HepG2 (cell line): ENCODE results near the gene LIMS2. TPM values are rescaled to one million over a fixed set of nuclear protein-coding genes. Genes with fewer than 3 reads are reported as not detected.

Source experiments
- ATAC-seq: fragments of 200-7000 bp; cut with Tn5 transposase; 3 replicates; pipeline ENCODE4 v1.9.1; 2020; ENCODE audit warnings: mild to moderate bottlenecking, moderate library complexity
- BruUV-seq: library from RNA; stranded (reverse); fragments of 400-500 nt; replicated peaks from 2 replicates; lab custom pipeline; 2021; lab: Mats Ljungman, UMichigan
- CTCF ChIA-PET: fragments of 300-600 bp; formaldehyde crosslinking; extraction: SDS; loops from one replicate; lab custom pipeline; 2021; ENCODE audit warnings: low total read pairs, inconsistent platforms, low intra/inter-chr PET ratio; lab: Yijun Ruan, JAX
- POLR2A ChIA-PET: fragments of 350-600 bp; sonication (Branson Sonifier 250); formaldehyde crosslinking; loops from one replicate; lab custom pipeline; 2020; ENCODE audit warnings: antibody characterized with exemption, inconsistent platforms; lab: Yijun Ruan, JAX
- DNase-seq: peaks from one replicate; pipeline ENCODE4 v3.0.0-alpha.2; 2015; ENCODE audit warnings: low spot score
- FAIRE-seq: peaks from 3 replicates; lab custom pipeline; 2011; peaks lifted over from hg19 to GRCh38; lab: Jason Lieb, UNC
- H2AFZ ChIP-seq: one replicate; pipeline ENCODE4 v1.6.1; 2011; ENCODE audit warnings: low read length, inconsistent platforms
- H3K27ac ChIP-seq: fragments of 300-600 bp; 3 replicates; pipeline ENCODE4 v1.8.0; 2011; ENCODE audit warnings: mixed run types, mild to moderate bottlenecking, mixed read lengths, low read length, inconsistent platforms; ENCODE audit not compliant: insufficient read depth; ENCODE audit errors: extremely low read length
- H3K27me3 ChIP-seq, 2 experiments: fragments of 200-600 bp in 1 of 2; 2 replicates in 1 of 2; 3 replicates in 1 of 2; pipeline versions ENCODE4 v1.6.0 to v1.8.0; 2011; ENCODE audit warnings: low read length in 2 of 2, mild to moderate bottlenecking in 2 of 2, moderate library complexity in 2 of 2, inconsistent platforms in 1 of 2; ENCODE audit not compliant: insufficient read depth in 2 of 2, control insufficient read depth in 1 of 2
- H3K36me3 ChIP-seq, 2 experiments: fragments of 200-600 bp in 1 of 2; replicated peaks in 1 of 2; 2 replicates in 1 of 2; 3 replicates in 1 of 2; pipeline versions ENCODE4 v1.5.1 to v1.8.0; 2011; ENCODE audit warnings: low read length in 2 of 2, inconsistent platforms in 1 of 2; ENCODE audit not compliant: insufficient read depth in 2 of 2, control insufficient read depth in 1 of 2
- H3K4me1 ChIP-seq: 2 replicates; pipeline ENCODE4 v1.5.1; 2012; ENCODE audit warnings: low read length, inconsistent platforms; ENCODE audit not compliant: insufficient read depth
- H3K4me2 ChIP-seq: 2 replicates; pipeline ENCODE4 v1.6.0; 2011; ENCODE audit warnings: low read depth, low read length, inconsistent platforms
- H3K4me3 ChIP-seq, 3 experiments: fragments of 200-600 bp in 1 of 3; sonication (generic), shearing (Covaris generic) in 1 of 3; replicated peaks in 1 of 3; 2 replicates each; pipeline ENCODE4 v1.5.1; 2011 to 2016; ENCODE audit warnings: low read length in 3 of 3, inconsistent platforms in 2 of 3, low read depth in 2 of 3, mild to moderate bottlenecking in 2 of 3, control low read depth in 1 of 3, mixed read lengths in 1 of 3; ENCODE audit not compliant: insufficient read depth in 1 of 3
- H3K79me2 ChIP-seq: one replicate; pipeline ENCODE4 v1.6.1; 2011; ENCODE audit warnings: low read length, inconsistent platforms; ENCODE audit not compliant: insufficient read depth
- H3K9ac ChIP-seq: 2 replicates; pipeline ENCODE4 v1.6.0; 2011; ENCODE audit warnings: mild to moderate bottlenecking, low read depth, low read length, inconsistent platforms; ENCODE audit not compliant: insufficient read depth
- H3K9me3 ChIP-seq: 2 replicates; pipeline ENCODE4 v1.5.1; 2012; ENCODE audit warnings: mild to moderate bottlenecking, low read length
- H4K20me1 ChIP-seq: 2 replicates; pipeline ENCODE4 v1.6.0; 2011; ENCODE audit warnings: inconsistent platforms, mild to moderate bottlenecking, low read length, moderate library complexity; ENCODE audit not compliant: insufficient read depth
- ATF7-NPFF ChIP-seq: sonication (generic); formaldehyde crosslinking; IDR thresholded peaks from 2 replicates; pipeline ENCODE4 v1.8.1; 2023; ENCODE audit warnings: mild to moderate bottlenecking, low read depth, missing genetic modification reagents, moderate library complexity
- CHCHD3 ChIP-seq: sonication (generic); formaldehyde crosslinking; IDR thresholded peaks from 2 replicates; pipeline ENCODE4 v1.8.0; 2022; ENCODE audit warnings: mild to moderate bottlenecking, missing genetic modification reagents, moderate library complexity
- GTF3A ChIP-seq: sonication (generic); formaldehyde crosslinking; conservative IDR thresholded peaks from 2 replicates; pipeline ENCODE4 v1.4.0; 2020; ENCODE audit warnings: mild to moderate bottlenecking, missing genetic modification reagents
- POGZ ChIP-seq: sonication (generic); formaldehyde crosslinking; IDR thresholded peaks from 2 replicates; pipeline ENCODE4 v1.4.0; 2020; ENCODE audit warnings: mild to moderate bottlenecking, missing genetic modification reagents
- SPEN ChIP-seq: sonication (generic); formaldehyde crosslinking; IDR thresholded peaks from 2 replicates; pipeline ENCODE4 v1.5.1; 2020; ENCODE audit warnings: low read depth, mild to moderate bottlenecking, missing genetic modification reagents
- TEAD2 ChIP-seq: sonication (generic); formaldehyde crosslinking; IDR thresholded peaks from 2 replicates; pipeline ENCODE4 v1.9.0; 2021; ENCODE audit warnings: missing genetic modification reagents
- ZBTB1 ChIP-seq: sonication (generic); formaldehyde crosslinking; IDR thresholded peaks from 2 replicates; pipeline ENCODE4 v1.4.0; 2020; ENCODE audit warnings: missing genetic modification reagents, borderline replicate concordance
- ZMYM4 ChIP-seq: sonication (generic); formaldehyde crosslinking; IDR thresholded peaks from 2 replicates; pipeline ENCODE4 v1.8.1; 2023; ENCODE audit warnings: mild to moderate bottlenecking, missing genetic modification reagents
- ZNF431 ChIP-seq: sonication (generic); formaldehyde crosslinking; IDR thresholded peaks from 2 replicates; pipeline ENCODE4 v1.9.0; 2022; ENCODE audit warnings: missing genetic modification reagents, low read depth, mild to moderate bottlenecking, borderline replicate concordance
- ZNF709 ChIP-seq: sonication (generic); formaldehyde crosslinking; IDR thresholded peaks from 2 replicates; pipeline ENCODE4 v1.5.0; 2020; ENCODE audit warnings: mild to moderate bottlenecking, missing genetic modification reagents
- ZNF746 ChIP-seq: sonication (generic); formaldehyde crosslinking; IDR thresholded peaks from 2 replicates; pipeline ENCODE4 v1.8.0; 2022; ENCODE audit warnings: mild to moderate bottlenecking, missing genetic modification reagents
- ZNF850 ChIP-seq: sonication (generic); formaldehyde crosslinking; conservative IDR thresholded peaks from 2 replicates; pipeline ENCODE4 v1.9.0; 2021; ENCODE audit warnings: mild to moderate bottlenecking, missing genetic modification reagents
- ZSCAN31 ChIP-seq: sonication (generic); formaldehyde crosslinking; IDR thresholded peaks from 2 replicates; pipeline ENCODE4 v1.5.0; 2020; ENCODE audit warnings: low read depth, mild to moderate bottlenecking, missing genetic modification reagents
- WGBS: methylation state at CpG from one replicate; pipeline ENCODE4 v1.1.6; 2017; ENCODE audit warnings: low lambda C conversion rate; 5-methylcytosine and 5-hydroxymethylcytosine counted together
- in situ Hi-C: cut with HindIII; loops from 2 replicates; pipeline ENCODE4 v1.10.0; 2017; ENCODE audit warnings: low pct_unique_long_range_greater_than_20kb; ENCODE audit not compliant: extremely low pct_ligation_motif_present
- intact Hi-C: fragments of 100-400 bp; cut with micrococcal nuclease; formaldehyde crosslinking; loops from one replicate; pipeline ENCODE4 v1.10.0; 2022; ENCODE audit not compliant: unreplicated experiment
- polyA plus RNA-seq, 8 experiments: library from polyadenylated mRNA; depleted of rRNA in 3 of 8; stranded (reverse) in 7 of 8; unstranded in 1 of 8; fragments of >200 nt; fragmentation: Illumina TruSeq in 4 of 8; extraction: Trizol in 4 of 8; gene quantifications; 2 replicates each; pipeline versions ENCODE4 v1.2.1 to v1.2.3, GENCODE V29; 2011 to 2016; ENCODE audit warnings: low read depth in 4 of 8, missing spikeins in 1 of 8, mixed read lengths in 1 of 8; ENCODE audit not compliant: insufficient read depth in 1 of 8
- total RNA-seq, 5 experiments: library from RNA; depleted of rRNA; stranded (reverse); fragments of >200 nt; fragmentation: Illumina TruSeq; extraction: Trizol; gene quantifications; 2 replicates each; pipeline ENCODE4 v1.2.3, GENCODE V29; 2016; ENCODE audit warnings: low read depth in 1 of 5
- TF ChIP-seq, protein P1 (sequence below): sonication (generic); formaldehyde crosslinking; IDR thresholded peaks from 2 replicates; pipeline ENCODE4 v1.4.0; 2020; ENCODE audit warnings: mild to moderate bottlenecking, missing genetic modification reagents, borderline replicate concordance
- TF ChIP-seq, protein P2 (sequence below): sonication (generic); formaldehyde crosslinking; IDR thresholded peaks from 2 replicates; pipeline ENCODE4 v1.5.0; 2020; ENCODE audit warnings: missing genetic modification reagents
- TF ChIP-seq, protein P3 (sequence below): sonication (generic); formaldehyde crosslinking; IDR thresholded peaks from 2 replicates; pipeline ENCODE4 v1.8.0; 2022; ENCODE audit warnings: missing genetic modification reagents, mild to moderate bottlenecking, borderline replicate concordance
- TF ChIP-seq, protein P4 (sequence below): sonication (generic); formaldehyde crosslinking; IDR thresholded peaks from 2 replicates; pipeline ENCODE4 v1.5.1; 2020; ENCODE audit warnings: mild to moderate bottlenecking, missing genetic modification reagents, moderate library complexity

The LIMS2 gene
- total and polyA plus RNA-seq, 2 of the 13 experiments (the other 11 are each of a cell fraction or from before 2014, with no cell fraction given): 1.0 to 1.9 TPM

DNA sequence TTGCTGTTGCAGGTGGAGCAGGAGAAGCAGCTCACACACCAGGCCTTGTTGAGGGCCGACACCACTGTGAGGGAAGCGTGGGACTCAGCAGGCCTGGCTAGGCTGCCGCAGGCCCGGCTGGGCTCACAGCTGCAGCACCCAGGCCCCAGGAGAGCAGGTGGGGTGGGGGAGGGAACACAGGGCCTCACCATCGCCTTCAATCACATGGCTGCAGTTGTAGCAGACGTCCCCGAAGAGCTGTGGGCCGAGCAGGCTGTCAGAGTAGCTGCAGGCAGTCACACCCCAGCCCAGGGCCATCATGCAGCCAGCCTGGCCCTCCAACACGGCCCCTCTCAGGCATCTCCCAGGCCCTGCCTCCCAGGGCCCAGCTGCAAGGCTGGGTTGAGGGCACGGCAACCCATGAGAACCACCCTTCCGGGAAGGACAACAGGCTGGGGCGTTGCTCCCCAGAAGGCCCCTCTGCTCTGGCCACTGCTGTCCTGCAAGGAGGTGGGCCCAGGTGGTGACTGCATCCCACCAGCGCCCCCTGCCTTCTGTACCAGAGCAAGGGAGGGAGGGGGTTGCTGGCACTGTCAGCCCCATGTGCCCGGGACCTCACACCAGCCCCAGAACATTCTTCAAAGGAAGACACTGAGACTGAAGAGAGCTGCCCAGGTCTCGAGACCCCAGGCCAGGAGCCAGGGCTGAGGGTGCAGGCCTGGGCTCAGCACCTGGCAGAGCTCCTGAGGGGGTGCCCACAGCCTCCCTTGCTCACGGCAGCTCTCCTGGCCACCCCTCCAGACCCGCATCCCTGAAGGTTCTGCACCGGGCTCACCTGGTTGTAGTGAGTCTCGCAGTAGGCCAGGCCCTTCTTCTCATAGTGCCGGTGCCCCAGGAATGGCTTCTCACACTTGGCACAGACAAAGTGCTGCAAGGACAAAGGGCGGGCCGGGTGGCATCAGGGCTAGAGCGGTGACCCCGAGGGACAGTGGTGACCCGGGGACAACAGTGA is 35.0 kb downstream of the LIMS2 start (continued):
- TF ChIP-seq ZNF709 (CRISPR knock-in tag): peak; percentile 79; the same call in 1 of the 2 replicates
- peak; percentile 49; the same call in 1 of the 2 replicates for TF ChIP-seq ATF7-NPFF (CRISPR knock-in tag)
- TF ChIP-seq TEAD2 (CRISPR knock-in tag): 0 out of 2 replicates have a peak, but pooled peaks have one; percentile 18
- no peak for TF ChIP-seq ZNF850 (CRISPR knock-in tag)
- TF ChIP-seq ZNF746 (CRISPR knock-in tag): 0 out of 2 replicates have a peak, but pooled peaks have one; percentile 28
- TF ChIP-seq CHCHD3 (CRISPR knock-in tag): peak; percentile 75; the same call in 1 of the 2 replicates
- peak; percentile 31; the same call in 1 of the 2 replicates for TF ChIP-seq ZMYM4

DNA sequence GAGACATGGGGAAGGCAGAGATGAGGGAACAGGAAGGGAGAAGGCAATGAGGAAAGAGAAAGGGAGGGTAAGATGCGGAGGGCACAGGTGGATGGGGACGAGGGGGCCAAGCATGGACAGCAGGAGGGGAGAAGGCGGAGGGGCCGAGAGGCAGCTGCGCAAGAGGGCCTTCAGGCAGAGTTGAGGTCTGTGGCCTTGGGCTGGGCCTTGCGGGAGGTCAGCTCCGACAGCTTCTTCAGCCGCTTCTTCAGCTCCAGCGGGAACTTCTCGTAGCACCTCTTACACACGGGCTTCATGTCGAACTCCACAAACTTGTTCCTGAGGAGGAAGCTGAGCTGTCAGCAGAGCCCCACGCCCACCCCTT is 36.2 kb downstream of the LIMS2 start:
- Histone ChIP-seq H3K9me3 (no peaks in the 10 kb centered on the region), H3K4me3 (no peak overlapping the region), H3K27me3 (peaks cover 20 to 67% of the 10 kb centered on the region in 2 experiments), H2AFZ (no peak overlapping the region), H3K79me2 (no peaks in the 10 kb centered on the region), H3K4me2 (no peak overlapping the region), H3K27ac (no peak overlapping the region), H3K36me3 (no peaks in the 10 kb centered on the region), H3K9ac (no peak overlapping the region), H4K20me1 (no peaks in the 10 kb centered on the region), H3K4me1 (peaks cover 54% of the 10 kb centered on the region)
- POLR2A ChIA-PET: no interaction called here
- BruUV-seq: no TSS peak
- CTCF ChIA-PET: no interaction called here
- 69% methylated on average over 13 of the region's 13 CpGs for WGBS
- no peak for FAIRE-seq
- in situ Hi-C loops (no loop called here), intact Hi-C loops (no loop called here)
- no peak for DNase-seq
- no peak for ATAC-seq
- TF ChIP-seq, protein P1, sequence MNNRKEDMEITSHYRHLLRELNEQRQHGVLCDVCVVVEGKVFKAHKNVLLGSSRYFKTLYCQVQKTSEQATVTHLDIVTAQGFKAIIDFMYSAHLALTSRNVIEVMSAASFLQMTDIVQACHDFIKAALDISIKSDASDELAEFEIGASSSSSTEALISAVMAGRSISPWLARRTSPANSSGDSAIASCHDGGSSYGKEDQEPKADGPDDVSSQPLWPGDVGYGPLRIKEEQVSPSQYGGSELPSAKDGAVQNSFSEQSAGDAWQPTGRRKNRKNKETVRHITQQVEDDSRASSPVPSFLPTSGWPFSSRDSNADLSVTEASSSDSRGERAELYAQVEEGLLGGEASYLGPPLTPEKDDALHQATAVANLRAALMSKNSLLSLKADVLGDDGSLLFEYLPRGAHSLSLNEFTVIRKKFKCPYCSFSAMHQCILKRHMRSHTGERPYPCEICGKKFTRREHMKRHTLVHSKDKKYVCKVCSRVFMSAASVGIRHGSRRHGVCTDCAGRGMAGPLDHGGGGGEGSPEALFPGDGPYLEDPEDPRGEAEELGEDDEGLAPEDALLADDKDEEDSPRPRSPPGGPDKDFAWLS (CRISPR knock-in tag): no peak
- TF ChIP-seq, protein P2, sequence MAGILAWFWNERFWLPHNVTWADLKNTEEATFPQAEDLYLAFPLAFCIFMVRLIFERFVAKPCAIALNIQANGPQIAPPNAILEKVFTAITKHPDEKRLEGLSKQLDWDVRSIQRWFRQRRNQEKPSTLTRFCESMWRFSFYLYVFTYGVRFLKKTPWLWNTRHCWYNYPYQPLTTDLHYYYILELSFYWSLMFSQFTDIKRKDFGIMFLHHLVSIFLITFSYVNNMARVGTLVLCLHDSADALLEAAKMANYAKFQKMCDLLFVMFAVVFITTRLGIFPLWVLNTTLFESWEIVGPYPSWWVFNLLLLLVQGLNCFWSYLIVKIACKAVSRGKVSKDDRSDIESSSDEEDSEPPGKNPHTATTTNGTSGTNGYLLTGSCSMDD (CRISPR knock-in tag): no peak
- TF ChIP-seq ZBTB1 (CRISPR knock-in tag) (no peak), SPEN (CRISPR knock-in tag) (no peak), POGZ (CRISPR knock-in tag) (no peak), ZNF431 (no peak), ZSCAN31 (no peak), GTF3A (CRISPR knock-in tag) (no peak)
- TF ChIP-seq, protein P3, sequence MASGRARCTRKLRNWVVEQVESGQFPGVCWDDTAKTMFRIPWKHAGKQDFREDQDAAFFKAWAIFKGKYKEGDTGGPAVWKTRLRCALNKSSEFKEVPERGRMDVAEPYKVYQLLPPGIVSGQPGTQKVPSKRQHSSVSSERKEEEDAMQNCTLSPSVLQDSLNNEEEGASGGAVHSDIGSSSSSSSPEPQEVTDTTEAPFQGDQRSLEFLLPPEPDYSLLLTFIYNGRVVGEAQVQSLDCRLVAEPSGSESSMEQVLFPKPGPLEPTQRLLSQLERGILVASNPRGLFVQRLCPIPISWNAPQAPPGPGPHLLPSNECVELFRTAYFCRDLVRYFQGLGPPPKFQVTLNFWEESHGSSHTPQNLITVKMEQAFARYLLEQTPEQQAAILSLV (CRISPR knock-in tag): no peak
- TF ChIP-seq, protein P4, sequence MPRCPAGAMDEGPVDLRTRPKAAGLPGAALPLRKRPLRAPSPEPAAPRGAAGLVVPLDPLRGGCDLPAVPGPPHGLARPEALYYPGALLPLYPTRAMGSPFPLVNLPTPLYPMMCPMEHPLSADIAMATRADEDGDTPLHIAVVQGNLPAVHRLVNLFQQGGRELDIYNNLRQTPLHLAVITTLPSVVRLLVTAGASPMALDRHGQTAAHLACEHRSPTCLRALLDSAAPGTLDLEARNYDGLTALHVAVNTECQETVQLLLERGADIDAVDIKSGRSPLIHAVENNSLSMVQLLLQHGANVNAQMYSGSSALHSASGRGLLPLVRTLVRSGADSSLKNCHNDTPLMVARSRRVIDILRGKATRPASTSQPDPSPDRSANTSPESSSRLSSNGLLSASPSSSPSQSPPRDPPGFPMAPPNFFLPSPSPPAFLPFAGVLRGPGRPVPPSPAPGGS: no peak
